ENCODE data around the gene CD40LG. TPM values are rescaled to one million over a fixed set of nuclear protein-coding genes. Genes with fewer than 3 reads are reported as not detected.

Gene CD40LG
- total RNA-seq, 2 donors from 2014 or later: 0.16 TPM; not detected in 1

- DNase-seq (ENCODE audit: low spot score): no peak
- no peaks in the 10 kb centered on the region for H3K36me3 ChIP-seq
- H3K27me3 ChIP-seq: no peaks in the 10 kb centered on the region
- no peak overlapping the region for H3K27ac ChIP-seq
- no peak overlapping the region for H3K4me3 ChIP-seq
- H3K9me3 ChIP-seq: no peaks in the 10 kb centered on the region
- TF ChIP-seq CTCF (IDR thresholded peaks at IDR 0.05): no peak
- no peaks in the 10 kb centered on the region for H3K4me1 ChIP-seq
Observed at GRCh38 chrX:136616987-136617685, 30.8 kb upstream of the CD40LG start.

- no peaks in the 10 kb centered on the region for H3K36me3 ChIP-seq
- no peaks in the 10 kb centered on the region for H3K4me1 ChIP-seq
- DNase-seq (ENCODE audit: low spot score): no peak
- no peak overlapping the region for H3K4me3 ChIP-seq
- no peaks in the 10 kb centered on the region for H3K9me3 ChIP-seq
- H3K27ac ChIP-seq: no peak overlapping the region
- H3K27me3 ChIP-seq: no peaks in the 10 kb centered on the region
- no peak for TF ChIP-seq CTCF (IDR thresholded peaks at IDR 0.05)
Observed at GRCh38 chrX:136619899-136620505, 28.0 kb upstream of the CD40LG start.

- no peak for TF ChIP-seq CTCF (IDR thresholded peaks at IDR 0.05)
- no peak for DNase-seq (ENCODE audit: low spot score)
- Histone ChIP-seq H3K27me3 (no peaks in the 10 kb centered on the region), H3K4me1 (no peaks in the 10 kb centered on the region), H3K36me3 (no peaks in the 10 kb centered on the region), H3K9me3 (no peaks in the 10 kb centered on the region), H3K27ac (no peak overlapping the region), H3K4me3 (no peak overlapping the region)
Observed at GRCh38 chrX:136620780-136621179, 27.2 kb upstream of the CD40LG start.

- H3K4me1 ChIP-seq: no peaks in the 10 kb centered on the region
- no peak overlapping the region for H3K4me3 ChIP-seq
- no peak overlapping the region for H3K27ac ChIP-seq
- TF ChIP-seq CTCF (IDR thresholded peaks at IDR 0.05): no peak
- H3K9me3 ChIP-seq: no peaks in the 10 kb centered on the region
- H3K27me3 ChIP-seq: no peaks in the 10 kb centered on the region
- H3K36me3 ChIP-seq: no peaks in the 10 kb centered on the region
- no peak for DNase-seq (ENCODE audit: low spot score)
Observed at GRCh38 chrX:136622568-136622967, 25.4 kb upstream of the CD40LG start.

GRCh38 chrX:136623396-136623795, 24.6 kb upstream of the CD40LG start:
- Histone ChIP-seq H3K9me3 (no peaks in the 10 kb centered on the region), H3K36me3 (no peaks in the 10 kb centered on the region), H3K27ac (no peak overlapping the region), H3K4me1 (no peaks in the 10 kb centered on the region), H3K4me3 (no peak overlapping the region), H3K27me3 (no peaks in the 10 kb centered on the region)
- TF ChIP-seq CTCF (IDR thresholded peaks at IDR 0.05): no peak
- DNase-seq (ENCODE audit: low spot score): no peak

Measured in right atrium auricular region (tissue), 2 donors.